Mononuclear cell (primary cell): Measurements from ENCODE around the gene SMS. TPM values are rescaled to one million over a fixed set of nuclear protein-coding genes. Genes with fewer than 3 reads are reported as not detected.

Experiments used
- H3K27me3 ChIP-seq: 2 replicates; pipeline ENCODE4 v1.6.0; 2011; ENCODE audit warnings: low read length, control low read depth; ENCODE audit not compliant: insufficient read depth
- H3K4me1 ChIP-seq: 2 replicates; pipeline ENCODE4 v1.5.1; 2011; ENCODE audit warnings: mild to moderate bottlenecking, low read length, control low read depth; ENCODE audit not compliant: insufficient read depth
- H3K4me3 ChIP-seq: 2 replicates; pipeline ENCODE4 v1.5.1; 2011; ENCODE audit warnings: mild to moderate bottlenecking, low read length, moderate library complexity
- H3K9me3 ChIP-seq: 2 replicates; pipeline ENCODE4 v1.5.1; 2011; ENCODE audit warnings: low read depth, mild to moderate bottlenecking, control low read depth, low read length
- total RNA-seq: library from RNA; depleted of rRNA; stranded (reverse); fragments of >200 nt; gene quantifications from one replicate; pipeline ENCODE4 v1.2.3, GENCODE V29; 2012

The SMS gene
- total RNA-seq, 1 donor, result 38.9 TPM

- peaks cover 9% of the 10 kb centered on the region for H3K4me1 ChIP-seq
- no peaks in the 10 kb centered on the region for H3K27me3 ChIP-seq
- H3K4me3 ChIP-seq, result no peak overlapping the region
- no peaks in the 10 kb centered on the region for H3K9me3 ChIP-seq
Observed at GRCh38 chrX:21960569-21961541, 20.3 kb downstream of the SMS start.

- Histone ChIP-seq H3K4me3 (no peak overlapping the region), H3K9me3 (no peaks in the 10 kb centered on the region), H3K4me1 (peaks cover 8% of the 10 kb centered on the region), H3K27me3 (no peaks in the 10 kb centered on the region)
Observed at GRCh38 chrX:21962361-21962760, 21.9 kb downstream of the SMS start.

DNA sequence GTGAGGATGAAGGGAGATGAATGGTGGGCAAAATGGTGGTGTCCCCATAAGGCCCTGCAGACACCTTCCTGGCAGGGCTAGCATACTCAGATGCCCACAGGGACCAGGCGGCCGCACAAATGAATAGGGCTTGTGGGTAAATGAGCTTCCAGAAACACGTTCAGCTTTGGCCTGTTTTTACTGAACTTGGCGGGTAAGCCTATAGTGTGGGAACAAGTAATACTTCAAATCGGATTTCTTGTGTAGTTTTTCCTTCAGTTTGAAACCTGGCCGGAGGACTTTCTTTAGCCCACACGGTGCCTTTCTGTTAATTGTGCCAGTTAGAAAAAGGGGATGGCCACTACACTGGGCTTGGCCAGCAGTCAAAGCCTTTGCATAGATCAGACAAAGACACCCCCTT lies 22.8 kb downstream of the SMS start:
- Histone ChIP-seq H3K4me1 (peaks cover 8% of the 10 kb centered on the region), H3K4me3 (no peak overlapping the region), H3K27me3 (no peaks in the 10 kb centered on the region), H3K9me3 (no peaks in the 10 kb centered on the region)

GRCh38 chrX:21963731-21964405 lies 23.4 kb downstream of the SMS start:
- Histone ChIP-seq H3K4me1 (peaks cover 8% of the 10 kb centered on the region), H3K27me3 (no peaks in the 10 kb centered on the region), H3K4me3 (no peak overlapping the region), H3K9me3 (no peaks in the 10 kb centered on the region)

- Histone ChIP-seq H3K4me1 (no peaks in the 10 kb centered on the region), H3K27me3 (no peaks in the 10 kb centered on the region), H3K9me3 (no peaks in the 10 kb centered on the region), H3K4me3 (no peak overlapping the region)
Observed at GRCh38 chrX:21966866-21967265, 26.4 kb downstream of the SMS start.

- H3K4me3 ChIP-seq, result no peak overlapping the region
- H3K27me3 ChIP-seq, result no peaks in the 10 kb centered on the region
- no peaks in the 10 kb centered on the region for H3K9me3 ChIP-seq
- H3K4me1 ChIP-seq, result peaks cover 8% of the 10 kb centered on the region
Observed at GRCh38 chrX:21968333-21968732, 27.8 kb downstream of the SMS start.

DNA sequence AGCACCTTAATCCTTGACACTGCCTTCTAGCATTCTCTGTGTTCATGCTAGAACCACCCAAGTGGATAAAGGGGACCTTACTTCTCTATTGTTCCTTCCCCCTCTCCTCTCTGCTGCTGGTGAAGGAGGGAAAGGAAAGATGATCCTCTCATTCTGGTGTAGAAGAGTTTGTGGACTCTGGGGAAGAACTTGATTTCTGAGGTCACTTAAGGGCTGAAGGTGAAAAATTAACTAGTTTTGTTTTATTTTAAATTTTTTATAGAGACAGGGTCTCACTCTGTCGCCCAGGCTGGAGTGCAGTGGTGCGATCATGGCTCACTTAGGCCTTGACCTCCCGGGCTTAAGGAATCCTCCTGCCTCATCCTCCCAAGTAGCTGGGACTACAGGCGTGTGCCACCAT lies 29.8 kb downstream of the SMS start:
- H3K9me3 ChIP-seq, result no peaks in the 10 kb centered on the region
- no peaks in the 10 kb centered on the region for H3K27me3 ChIP-seq
- peaks cover 15% of the 10 kb centered on the region for H3K4me1 ChIP-seq
- no peak overlapping the region for H3K4me3 ChIP-seq

GRCh38 chrX:21972046-21972445 lies 31.5 kb downstream of the SMS start:
- peaks cover 15% of the 10 kb centered on the region for H3K4me1 ChIP-seq
- H3K27me3 ChIP-seq, result no peaks in the 10 kb centered on the region
- H3K9me3 ChIP-seq, result no peaks in the 10 kb centered on the region
- no peak overlapping the region for H3K4me3 ChIP-seq

DNA sequence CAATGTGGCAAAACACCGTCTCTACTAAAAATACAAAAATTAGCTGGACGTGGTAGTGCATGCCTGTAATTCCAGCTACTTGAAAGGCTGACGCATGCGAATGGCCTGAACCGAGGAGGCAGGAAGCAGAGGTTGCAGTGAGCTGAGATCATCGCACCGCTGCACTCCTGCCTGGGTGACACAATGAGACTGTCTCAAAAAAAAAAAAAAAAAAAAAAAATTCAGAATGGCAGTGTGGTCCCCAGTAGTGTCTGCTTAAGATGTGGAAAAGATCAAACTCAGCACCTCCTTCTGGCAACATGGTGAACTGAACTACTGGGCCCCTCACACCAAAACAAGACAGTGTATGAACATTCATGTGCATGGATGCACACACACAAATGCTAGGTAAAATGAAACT lies 32.2 kb downstream of the SMS start:
- Histone ChIP-seq H3K4me1 (peaks cover 15% of the 10 kb centered on the region), H3K4me3 (no peak overlapping the region), H3K9me3 (no peaks in the 10 kb centered on the region), H3K27me3 (no peaks in the 10 kb centered on the region)

DNA sequence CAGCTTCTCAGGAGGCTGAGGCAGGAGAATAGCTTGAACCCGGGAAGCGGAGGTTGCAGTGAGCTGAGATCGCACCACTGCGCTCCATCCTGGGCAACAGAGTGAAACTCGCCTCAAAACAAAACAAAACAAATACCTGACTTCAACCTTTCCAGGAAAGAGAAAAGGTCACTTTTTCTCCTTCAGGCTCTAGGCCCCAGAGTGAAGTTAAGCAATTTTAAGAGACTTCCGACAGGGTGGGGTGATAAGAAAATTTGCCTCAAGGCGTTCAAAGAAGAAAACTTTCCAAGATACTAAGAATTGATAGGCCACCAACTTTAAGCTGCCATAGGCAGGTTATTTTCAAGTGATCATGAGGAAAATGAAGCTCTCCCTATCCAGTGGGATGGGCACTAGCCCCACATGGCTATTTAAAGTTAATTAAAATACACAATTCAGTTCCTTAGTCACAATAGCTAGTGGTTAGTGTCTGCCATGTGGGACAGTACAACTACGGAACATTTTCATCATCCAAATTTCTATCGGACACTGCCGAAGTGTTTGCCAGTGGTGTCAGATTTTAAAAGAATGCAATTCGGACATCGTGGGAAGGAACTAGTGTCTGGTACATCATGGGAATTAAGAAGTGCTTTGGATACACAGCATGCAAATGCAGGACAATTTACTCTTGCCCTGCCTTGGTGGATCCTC lies 33.0 kb downstream of the SMS start:
- Histone ChIP-seq H3K4me1 (peaks cover 15% of the 10 kb centered on the region), H3K27me3 (no peaks in the 10 kb centered on the region), H3K4me3 (no peak overlapping the region)

DNA sequence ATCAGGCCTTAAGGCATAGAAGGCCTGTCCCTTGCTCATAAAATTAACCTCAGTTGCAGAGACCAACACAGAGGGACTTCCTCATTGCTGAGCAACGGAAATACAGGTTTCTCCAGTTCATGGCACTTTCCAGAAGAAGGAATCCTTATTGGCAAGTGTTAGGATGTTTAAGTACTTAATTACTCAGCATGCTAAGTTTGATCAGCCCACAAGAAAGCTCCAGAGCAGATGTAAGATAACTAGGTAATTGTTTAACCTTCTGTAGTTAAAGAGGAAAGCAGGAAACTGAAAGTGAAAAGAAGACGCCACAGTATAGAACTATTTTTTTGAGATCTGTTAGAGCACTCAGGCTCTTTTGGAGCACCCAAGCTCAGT lies 33.5 kb downstream of the SMS start:
- peaks cover 15% of the 10 kb centered on the region for H3K4me1 ChIP-seq
- no peaks in the 10 kb centered on the region for H3K27me3 ChIP-seq
- no peaks in the 10 kb centered on the region for H3K9me3 ChIP-seq
- no peak overlapping the region for H3K4me3 ChIP-seq

More for the DNA sequence above, 33.0 kb downstream of the SMS start:
- H3K9me3 ChIP-seq, result no peaks in the 10 kb centered on the region

- Histone ChIP-seq H3K27me3 (no peaks in the 10 kb centered on the region), H3K9me3 (no peaks in the 10 kb centered on the region), H3K4me3 (no peak overlapping the region), H3K4me1 (peaks cover 15% of the 10 kb centered on the region)
Observed at GRCh38 chrX:21975242-21975641, 34.7 kb downstream of the SMS start.

- Histone ChIP-seq H3K9me3 (no peaks in the 10 kb centered on the region), H3K4me1 (peaks cover 15% of the 10 kb centered on the region)
Observed at GRCh38 chrX:21975812-21976211, 35.3 kb downstream of the SMS start.

GRCh38 chrX:21978346-21978745 lies 37.8 kb downstream of the SMS start:
- Histone ChIP-seq H3K27me3 (no peaks in the 10 kb centered on the region), H3K4me1 (peaks cover 7% of the 10 kb centered on the region), H3K4me3 (no peak overlapping the region), H3K9me3 (no peaks in the 10 kb centered on the region)

More at GRCh38 chrX:21975812-21976211, 35.3 kb downstream of the SMS start:
- no peaks in the 10 kb centered on the region for H3K27me3 ChIP-seq
- no peak overlapping the region for H3K4me3 ChIP-seq

- H3K4me3 ChIP-seq, result no peak overlapping the region
- no peaks in the 10 kb centered on the region for H3K9me3 ChIP-seq
- H3K4me1 ChIP-seq, result no peaks in the 10 kb centered on the region
- H3K27me3 ChIP-seq, result no peaks in the 10 kb centered on the region
Observed at GRCh38 chrX:21982311-21982710, 41.8 kb downstream of the SMS start.
